Glomerular endothelial cell (primary cell): ENCODE measurements around the gene MAN1C1. TPM values are rescaled to one million over a fixed set of nuclear protein-coding genes. Genes with fewer than 3 reads are reported as not detected.

Experiments
- DNase-seq: peaks from one replicate; pipeline ENCODE4 v3.0.0-alpha.2; 2011; ENCODE audit warnings: low read depth, low spot score; ENCODE audit errors: extremely low read depth
- total RNA-seq: library from RNA; depleted of rRNA; stranded (reverse); fragments of >200 nt; gene quantifications from 2 replicates; pipeline ENCODE4 v1.2.3, GENCODE V29; 2015

The MAN1C1 gene
- total RNA-seq, 1 donor from 2014 or later: 48.0 TPM

GRCh38 chr1:25771221-25772114 is 154.9 kb downstream of the MAN1C1 start:
- DNase-seq: no peak

- no peak for DNase-seq
These were observed 155.6 kb downstream of the MAN1C1 start for GRCh38 chr1:25772164-25772563.

- no peak for DNase-seq
These were observed 156.2 kb downstream of the MAN1C1 start for GRCh38 chr1:25772692-25773245.

- DNase-seq: no peak
These were observed 157.0 kb downstream of the MAN1C1 start for GRCh38 chr1:25773441-25774125.

- DNase-seq: no peak
These were observed 157.7 kb downstream of the MAN1C1 start for GRCh38 chr1:25774206-25774803.

- no peak for DNase-seq
These were observed 158.6 kb downstream of the MAN1C1 start for GRCh38 chr1:25774921-25775771.

GRCh38 chr1:25779388-25779787 is 162.8 kb downstream of the MAN1C1 start:
- DNase-seq: no peak

- no peak for DNase-seq
These were observed 163.3 kb downstream of the MAN1C1 start for GRCh38 chr1:25779894-25780293.

GRCh38 chr1:25780318-25781129 is 163.9 kb downstream of the MAN1C1 start:
- no peak for DNase-seq

GRCh38 chr1:25781130-25781433 is 164.5 kb downstream of the MAN1C1 start:
- no peak for DNase-seq

- no peak for DNase-seq
These were observed 166.1 kb downstream of the MAN1C1 start for GRCh38 chr1:25782608-25783201.

GRCh38 chr1:25784575-25785051 is 168.0 kb downstream of the MAN1C1 start:
- no peak for DNase-seq

- DNase-seq: no peak
These were observed 168.9 kb downstream of the MAN1C1 start for GRCh38 chr1:25785333-25786067.

GRCh38 chr1:25786887-25787759 is 170.5 kb downstream of the MAN1C1 start:
- no peak for DNase-seq

GRCh38 chr1:25787760-25788166 is 171.2 kb downstream of the MAN1C1 start:
- DNase-seq: no peak

GRCh38 chr1:25790472-25790871 is 173.9 kb downstream of the MAN1C1 start:
- no peak for DNase-seq

GRCh38 chr1:25792115-25792514 is 175.5 kb downstream of the MAN1C1 start:
- DNase-seq: no peak
